Ammon's horn (tissue), 1 donor: ENCODE measurements around the gene SMARCAL1.

Source experiments
- DNase-seq: peaks from one replicate; pipeline ENCODE4 v3.0.0-alpha.2; 2016; ENCODE audit warnings: low spot score

The SMARCAL1 gene

GRCh38 chr2:216475767-216476166 is 63.5 kb downstream of the SMARCAL1 start:
- no peak for DNase-seq

- no peak for DNase-seq
These were observed 65.2 kb downstream of the SMARCAL1 start for GRCh38 chr2:216477283-216478035.

- DNase-seq = peak; percentile 41
These were observed 65.9 kb downstream of the SMARCAL1 start for GRCh38 chr2:216478151-216478550.

- no peak for DNase-seq
These were observed 66.5 kb downstream of the SMARCAL1 start for GRCh38 chr2:216478791-216479190.

GRCh38 chr2:216480221-216480620 is 67.9 kb downstream of the SMARCAL1 start:
- no peak for DNase-seq

- no peak for DNase-seq
These were observed 70.4 kb downstream of the SMARCAL1 start for GRCh38 chr2:216482640-216483039.

- no peak for DNase-seq
These were observed 73.0 kb downstream of the SMARCAL1 start for GRCh38 chr2:216485237-216485636.

GRCh38 chr2:216485745-216486144 is 73.5 kb downstream of the SMARCAL1 start:
- no peak for DNase-seq

- no peak for DNase-seq
These were observed 74.0 kb downstream of the SMARCAL1 start for GRCh38 chr2:216486271-216486670.

- peak; percentile 43 for DNase-seq
These were observed 74.4 kb downstream of the SMARCAL1 start for GRCh38 chr2:216486708-216487107.

- DNase-seq = no peak
These were observed 77.8 kb downstream of the SMARCAL1 start for GRCh38 chr2:216490061-216490460.

GRCh38 chr2:216491793-216492596 is 79.7 kb downstream of the SMARCAL1 start:
- DNase-seq = no peak

GRCh38 chr2:216492597-216493333 is 80.5 kb downstream of the SMARCAL1 start:
- DNase-seq = peak; percentile 45

- no peak for DNase-seq
These were observed 81.0 kb downstream of the SMARCAL1 start for GRCh38 chr2:216493334-216493685.

- DNase-seq = no peak
These were observed 83.4 kb downstream of the SMARCAL1 start for GRCh38 chr2:216495656-216496055.

- no peak for DNase-seq
These were observed 85.2 kb downstream of the SMARCAL1 start for GRCh38 chr2:216497382-216498069.

GRCh38 chr2:216498070-216498378 is 85.7 kb downstream of the SMARCAL1 start:
- DNase-seq = no peak

GRCh38 chr2:216498379-216499352 is 86.4 kb downstream of the SMARCAL1 start, which contains the start of gene RPL37A:
TSS of gene RPL37A (plus strand) at chr2:216498844. CDS start at chr2:216498875, 31 bp downstream.
- peak; percentile 97 for DNase-seq

- no peak for DNase-seq
These were observed 87.4 kb downstream of the SMARCAL1 start for GRCh38 chr2:216499641-216500218.

- no peak for DNase-seq
These were observed 88.3 kb downstream of the SMARCAL1 start for GRCh38 chr2:216500572-216500971.

- no peak for DNase-seq
These were observed 89.6 kb downstream of the SMARCAL1 start for GRCh38 chr2:216501854-216502253.
